Psoas muscle (tissue), 8 donors: ENCODE measurements around the gene HNRNPL. TPM values are rescaled to one million over a fixed set of nuclear protein-coding genes. Genes with fewer than 3 reads are reported as not detected.
"Not testable (repeated sequence)": the region's sequence is repeated elsewhere in the genome, so short reads cannot be mapped to it uniquely, and the experiment has no call there.

Experiments
- ATAC-seq, 4 donors: fragments of 200-7000 bp; cut with Tn5 transposase; one replicate each; pipeline ENCODE4 v1.9.1; 2020; ENCODE audit warnings: moderate library complexity in 3 of 4, mild to moderate bottlenecking in 2 of 4
- DNase-seq, 2 donors: peaks; one replicate each; pipeline ENCODE4 v3.0.0-alpha.2; 2020
- H3K27ac ChIP-seq: fragments of 200-600 bp; one replicate; pipeline ENCODE4 v1.8.0; 2022
- H3K27me3 ChIP-seq, 3 donors: fragments of 200-600 bp in 1 of 3; one replicate each; pipeline versions ENCODE4 v1.6.1 to v1.8.0; 2013 to 2022; ENCODE audit warnings: low read length in 2 of 3, mild to moderate bottlenecking in 2 of 3, moderate library complexity in 1 of 3; ENCODE audit not compliant: insufficient read depth in 3 of 3
- H3K36me3 ChIP-seq, 2 donors: fragments of 200-600 bp in 1 of 2; one replicate each; pipeline versions ENCODE4 v1.6.1 to v1.8.0; 2013 to 2022; ENCODE audit warnings: low read depth in 1 of 2, mild to moderate bottlenecking in 1 of 2, moderate library complexity in 1 of 2; ENCODE audit not compliant: insufficient read depth in 1 of 2
- H3K4me1 ChIP-seq: fragments of 200-600 bp; one replicate; pipeline ENCODE4 v1.8.0; 2022
- H3K4me3 ChIP-seq: fragments of 200-600 bp; one replicate; pipeline ENCODE4 v1.8.0; 2022; ENCODE audit warnings: mild to moderate bottlenecking
- H3K9me3 ChIP-seq: fragments of 200-600 bp; one replicate; pipeline ENCODE4 v1.8.0; 2022
- CTCF ChIP-seq: fragments of 200-600 bp; IDR thresholded peaks from one replicate; pipeline ENCODE4 v1.8.0; 2022; ENCODE audit warnings: antibody characterized with exemption
- WGBS, 3 donors: extraction: QIAGEN DNeasy Blood & Tissue Kit; methylation state at CpG; one replicate each; pipeline versions ENCODE4 v1.1.6 to v1.1.7; 2013; 5-methylcytosine and 5-hydroxymethylcytosine counted together
- intact Hi-C, 2 donors: fragments of 100-400 bp; cut with DNase I; formaldehyde crosslinking; loops; one replicate each; pipeline versions ENCODE4 v1.11.0 to v1.14.2; 2022
- polyA plus RNA-seq, 3 donors: library from polyadenylated mRNA; stranded (reverse); fragments of 200-250 nt; gene quantifications; one replicate each; pipeline ENCODE4 v1.2.3, GENCODE V29; 2013
- total RNA-seq, 4 donors: library from RNA; stranded (reverse); fragmentation: NEBNext Ultra II Directional in 2 of 4; extraction: Animal tissue kit (Norgen Biotek cat#: 25700) in 2 of 4; gene quantifications; one replicate each; pipeline versions ENCODE4 v1.2.1 to v1.2.4, GENCODE V29; 2021 to 2023
- donor health status: healthy with polysubstance abuse.
- donor health status: DM: no; HTN: no; CAD: no; lungs with moderate emphysema.
- donor health status: Bipolar disorder and iron deficiency.
- donor health status: healthy.
- donor health status: DM: yes; HTN: yes; CAD: no.
- donor health status: DM: no; HTN: no; CAD: no.
- donor health status: DM: no; HTN: no; CAD: no.
- donor health status: DM: yes; HTN: yes; CAD: no.

HNRNPL gene
- total and polyA plus RNA-seq, 7 donors: 109 to 229 (median 191) TPM

GRCh38 chr19:38877781-38878574 lies 28.2 kb upstream of the HNRNPL start, which contains the start of gene RINL:
Gene RINL (minus strand): TSS chr19:38878275. CDS start chr19:38876742, 1,533 bp downstream.
- no peaks in the 10 kb centered on the region for H3K27me3 ChIP-seq
- intact Hi-C loops: no loop called here
- TF ChIP-seq CTCF: no peak
- WGBS, 3 donors: 45 to 55% (median 50%) methylated on average over 11 of the region's 11 CpGs
- ATAC-seq (peak in 1 of 4 donors; percentile 21), DNase-seq (peak in 1 of 2 donors; percentile 50)
- H3K36me3 ChIP-seq: peaks cover 0 to 44% of the 10 kb centered on the region in 2 donors
- H3K4me3 ChIP-seq: no peak within 1 kb of the TSS
- no peaks in the 10 kb centered on the region for H3K4me1 ChIP-seq
- no peaks in the 10 kb centered on the region for H3K9me3 ChIP-seq
- peak within 1 kb of the TSS; percentile 28 for H3K27ac ChIP-seq

GRCh38 chr19:38875656-38876395 lies 26.0 kb upstream of the HNRNPL start:
- Histone ChIP-seq H3K36me3 (peaks cover 0 to 22% of the 10 kb centered on the region in 2 donors), H3K4me1 (no peaks in the 10 kb centered on the region), H3K4me3 (no peak overlapping the region), H3K27me3 (no peaks in the 10 kb centered on the region), H3K27ac (no peak overlapping the region), H3K9me3 (no peaks in the 10 kb centered on the region)
- WGBS, 3 donors: 50 to 54% (median 54%) methylated on average over 6 of the region's 6 CpGs
- peak in 1 of 4 donors; percentile 2 for ATAC-seq
- intact Hi-C loops: no loop called here
- TF ChIP-seq CTCF: no peak
- peak in 1 of 2 donors; percentile 0 for DNase-seq

- DNase-seq, H3K4me1 ChIP-seq, intact Hi-C loops, ATAC-seq, H3K27me3 ChIP-seq, H3K4me3 ChIP-seq, H3K36me3 ChIP-seq, H3K9me3 ChIP-seq: not testable (repeated sequence)
- 40 to 50% (median 49%) methylated on average over 10 of the region's 10 CpGs for WGBS, 3 donors
- peak overlapping the region; percentile 15 for H3K27ac ChIP-seq
Measured at GRCh38 chr19:38873400-38873799, 23.6 kb upstream of the HNRNPL start.

GRCh38 chr19:38870612-38871011 lies 20.8 kb upstream of the HNRNPL start:
- intact Hi-C loops: no loop called here
- H3K27me3 ChIP-seq: no peaks in the 10 kb centered on the region
- ATAC-seq: no peak
- no peaks in the 10 kb centered on the region for H3K9me3 ChIP-seq
- WGBS, 3 donors: 84 to 95% (median 89%) methylated on average over 15 to 19 of the region's 19 CpGs
- no peaks in the 10 kb centered on the region for H3K36me3 ChIP-seq
- H3K27ac ChIP-seq: peak overlapping the region; percentile 70
- no peak for DNase-seq
- peak overlapping the region; percentile 68 for H3K4me3 ChIP-seq
- no peaks in the 10 kb centered on the region for H3K4me1 ChIP-seq
- TF ChIP-seq CTCF: no peak
